Measurements from ENCODE around the gene ABAT.

- TF ChIP-seq POLR2A (IDR thresholded peaks at IDR 0.05) (no peak), CTCF (IDR thresholded peaks at IDR 0.05 in 4 of 5, conservative IDR thresholded peaks at IDR 0.05 in 1 of 5) (no peak)
These were observed 86.7 kb downstream of the ABAT start for GRCh38 chr16:8761078-8761477.

Measured in gastrocnemius medialis (tissue), 4 donors.